ENCODE data around the gene SRMS. TPM values are rescaled to one million over a fixed set of nuclear protein-coding genes. Genes with fewer than 3 reads are reported as not detected.

SRMS gene
- total RNA-seq, 1 donor from 2014 or later = not detected

DNA sequence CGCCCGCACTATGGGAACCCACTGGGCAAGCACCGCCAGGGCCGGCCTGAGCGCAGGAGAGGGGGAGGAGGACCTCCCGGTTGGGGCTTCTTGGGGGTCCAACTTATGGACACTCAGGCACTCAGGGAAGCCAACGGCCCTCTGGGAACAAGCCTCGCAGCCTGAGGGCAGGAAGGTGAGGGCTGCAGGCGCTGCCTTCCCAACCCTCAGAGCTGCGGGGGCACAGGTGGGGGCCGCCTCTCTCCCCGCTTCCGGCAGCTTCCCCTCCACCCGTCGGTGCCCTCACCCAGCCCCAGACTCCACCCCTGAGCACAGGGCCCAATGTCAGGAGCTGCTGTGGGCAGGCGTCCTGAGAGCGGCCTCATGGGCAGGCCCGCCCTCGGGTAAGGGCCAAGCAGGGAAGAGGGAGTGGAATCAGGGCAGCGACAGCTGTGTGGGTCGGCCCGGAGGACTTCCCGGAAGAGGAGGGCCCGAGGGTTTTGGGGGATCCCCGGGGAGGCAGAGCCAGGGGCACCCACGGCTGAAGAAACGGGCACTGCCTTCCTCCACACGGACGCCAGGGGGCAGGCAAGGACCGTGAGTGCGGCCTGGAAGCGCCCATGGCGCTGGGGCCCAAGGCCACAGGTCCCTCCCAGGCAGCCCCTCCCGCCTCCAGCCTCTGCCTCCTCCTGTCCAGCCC, 9.9 kb downstream of the SRMS start:
- DNase-seq = peak; percentile 39

- no peak for DNase-seq
Measured at GRCh38 chr20:63536997-63537524, 10.5 kb downstream of the SRMS start, which contains the start of gene PTK6. Gene PTK6, minus strand, starts transcription at chr20:63537376. Its CDS starts 62 bp downstream, at chr20:63537314.

DNA sequence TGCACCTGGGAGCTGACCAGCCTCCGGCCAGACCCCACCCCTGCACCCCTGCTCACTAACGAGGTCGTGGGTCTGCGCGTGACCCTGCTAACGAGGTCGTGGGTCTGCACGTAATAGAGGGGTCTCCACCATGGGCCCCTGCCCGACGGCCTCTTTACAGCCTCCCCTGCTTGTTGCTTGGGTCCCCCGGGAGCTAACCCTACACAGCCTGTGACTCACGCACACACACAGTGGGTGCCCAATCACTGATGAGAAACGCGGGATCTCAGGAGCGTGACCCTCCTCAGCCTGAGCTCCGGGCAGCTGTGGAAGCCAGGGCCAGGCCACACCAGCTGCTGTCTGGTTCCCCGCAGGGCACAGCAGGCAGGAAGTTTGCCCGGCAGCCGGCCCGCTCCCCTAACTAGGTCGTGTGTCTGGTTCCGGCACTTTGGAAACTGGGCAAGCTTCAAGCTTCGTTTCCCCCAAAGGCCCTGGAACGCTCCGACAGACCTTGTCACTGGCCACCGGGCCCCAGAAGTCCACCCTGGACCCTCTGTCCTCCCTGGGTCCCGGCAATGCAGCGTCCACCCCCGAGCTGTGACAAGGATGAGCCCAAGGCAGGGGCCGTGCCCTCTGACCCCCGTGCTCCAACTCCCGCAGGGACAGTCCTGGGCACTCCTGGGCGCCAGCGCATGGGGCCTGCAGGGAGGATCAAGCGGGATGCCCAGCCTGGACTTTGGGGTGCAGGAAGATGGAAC, 11.1 kb downstream of the SRMS start:
- DNase-seq = no peak

- no peak for DNase-seq
Measured at GRCh38 chr20:63534831-63535651, 12.5 kb downstream of the SRMS start.

DNA sequence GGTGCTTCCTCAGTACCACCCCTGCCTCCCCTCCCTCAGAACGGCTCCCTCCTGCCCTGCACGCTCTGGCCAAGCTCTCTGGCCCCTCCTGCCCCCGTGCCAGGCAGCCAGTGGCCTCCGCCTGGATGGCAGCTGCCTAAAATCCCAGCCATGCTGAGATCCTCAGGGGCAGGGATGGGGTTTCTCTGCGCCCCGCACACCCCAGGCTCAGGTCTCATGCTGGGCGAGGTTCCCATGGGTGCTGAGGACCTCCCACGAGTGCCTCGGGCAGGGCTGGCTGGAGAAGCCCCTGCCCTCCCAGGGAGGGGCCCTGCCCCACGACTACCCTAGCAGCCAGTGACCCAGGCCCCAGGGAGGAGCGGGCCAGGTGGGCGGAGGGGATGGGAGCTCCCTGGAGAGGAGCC, 13.1 kb downstream of the SRMS start:
- DNase-seq = no peak

- no peak for DNase-seq
Measured at GRCh38 chr20:63533871-63534393, 13.6 kb downstream of the SRMS start.

DNA sequence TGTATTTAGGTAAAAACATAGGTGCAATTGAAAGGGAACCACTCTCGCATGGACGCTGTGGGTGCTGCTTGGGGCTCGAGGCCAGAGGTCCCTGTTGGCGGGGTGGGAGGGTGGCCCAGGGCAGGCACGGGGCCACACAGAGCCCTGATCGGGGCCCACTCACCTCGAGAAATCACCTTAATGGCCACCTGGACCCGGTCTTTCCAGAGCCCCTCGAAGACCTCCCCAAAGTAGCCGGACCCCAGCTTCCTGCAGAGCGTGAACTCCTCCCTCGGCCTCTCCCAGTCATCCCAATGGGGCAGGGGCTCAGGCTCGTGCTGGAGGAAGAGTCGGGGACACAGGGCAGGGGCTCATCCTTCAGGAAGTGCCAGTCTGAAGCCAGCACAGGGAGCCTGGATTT, 14.2 kb downstream of the SRMS start:
- DNase-seq = no peak

- DNase-seq = no peak
Measured at GRCh38 chr20:63532449-63532971, 15.0 kb downstream of the SRMS start.

- no peak for DNase-seq
Measured at GRCh38 chr20:63531686-63532448, 15.7 kb downstream of the SRMS start.

DNA sequence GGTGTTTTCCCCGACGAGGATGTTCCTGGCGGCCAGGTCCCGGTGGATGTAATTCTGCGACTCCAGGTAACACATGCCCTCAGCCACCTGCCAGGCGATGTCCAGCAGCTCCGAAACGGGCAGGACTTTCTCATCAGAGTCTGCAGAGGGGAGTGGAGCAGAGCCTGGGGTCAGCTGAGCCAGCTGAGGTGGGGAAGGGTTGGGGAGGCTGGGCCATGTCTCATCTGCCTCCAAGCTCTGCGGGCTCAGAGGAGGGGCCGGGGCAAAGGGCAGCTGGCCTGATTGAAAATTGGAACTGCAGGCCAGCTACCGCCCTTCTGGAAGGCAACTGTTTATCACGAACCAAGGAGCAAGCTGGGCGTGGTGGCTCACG, 16.8 kb downstream of the SRMS start:
- DNase-seq = no peak

- no peak for DNase-seq
Measured at GRCh38 chr20:63529861-63530787, 17.4 kb downstream of the SRMS start.

DNA sequence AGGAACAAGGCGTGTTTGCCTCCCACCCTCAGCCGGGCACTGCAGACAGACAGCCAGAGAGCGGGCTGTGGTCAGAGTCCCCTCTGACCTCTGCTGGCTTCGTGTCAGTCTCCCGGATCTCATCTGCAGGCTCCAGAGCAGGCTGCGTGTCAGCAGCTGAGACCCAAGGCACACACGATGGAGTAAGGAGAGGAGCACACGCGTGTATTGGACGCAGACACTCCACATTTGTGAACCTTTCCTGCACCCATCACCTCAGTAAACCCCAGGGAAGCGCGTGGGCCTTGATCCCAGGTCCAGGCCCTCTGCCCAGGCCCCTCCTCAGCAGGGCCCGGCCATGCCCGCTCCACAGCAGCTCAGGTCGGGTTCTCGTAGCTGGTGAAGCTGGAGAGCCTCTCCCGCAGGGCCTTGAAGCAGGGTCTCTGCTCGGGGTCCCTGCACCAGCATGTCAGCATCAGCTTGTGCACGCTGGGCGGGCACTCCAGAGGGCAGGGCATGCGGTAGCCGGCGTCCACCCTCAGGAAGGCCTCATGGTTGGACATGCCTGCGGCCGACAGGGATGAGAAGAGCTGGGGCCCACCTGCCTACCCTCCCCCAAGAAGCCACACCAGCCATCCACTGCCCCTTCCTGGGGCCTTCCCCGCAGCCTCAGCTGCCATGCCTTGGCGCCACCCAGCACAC, 18.2 kb downstream of the SRMS start:
- no peak for DNase-seq

DNA sequence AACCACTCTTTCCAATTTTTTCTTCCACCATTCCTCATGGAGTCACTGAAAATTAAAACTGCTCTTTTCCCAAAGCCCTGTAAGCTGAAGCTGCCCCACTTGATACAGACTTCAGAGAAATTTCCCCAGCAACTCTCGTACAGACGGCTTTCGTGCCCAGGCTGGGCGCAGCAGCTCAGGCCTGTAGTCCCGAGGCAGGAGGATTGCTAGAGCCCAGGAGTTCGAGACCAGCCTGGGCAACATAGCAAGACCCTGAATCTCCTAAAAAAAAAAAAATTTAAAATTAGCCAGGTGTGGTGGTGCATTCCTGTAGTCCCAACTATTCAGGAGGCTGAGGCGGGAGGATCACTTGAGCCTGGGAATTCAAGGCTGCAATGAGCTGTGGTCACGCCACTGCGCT, 20.4 kb downstream of the SRMS start:
- no peak for DNase-seq

DNA sequence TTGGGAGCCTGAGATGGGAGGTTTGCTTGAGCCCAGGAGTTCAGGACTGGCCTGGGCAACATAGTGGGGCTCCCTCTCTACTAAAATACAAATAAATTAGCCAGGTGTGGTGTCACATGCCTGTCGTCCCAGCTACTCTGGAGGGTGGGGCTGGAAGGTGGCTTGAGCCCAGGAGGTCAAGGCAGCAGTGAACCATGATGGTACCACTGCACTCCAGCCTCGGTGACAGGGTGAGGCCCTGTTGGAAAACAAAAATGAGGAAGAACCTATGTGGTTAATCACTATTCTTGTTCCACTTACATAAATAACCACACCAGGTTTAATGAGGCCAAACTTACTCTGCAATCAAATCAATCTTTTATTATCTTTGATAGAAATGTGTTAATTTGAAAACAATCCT, 21.6 kb downstream of the SRMS start:
- no peak for DNase-seq

DNA sequence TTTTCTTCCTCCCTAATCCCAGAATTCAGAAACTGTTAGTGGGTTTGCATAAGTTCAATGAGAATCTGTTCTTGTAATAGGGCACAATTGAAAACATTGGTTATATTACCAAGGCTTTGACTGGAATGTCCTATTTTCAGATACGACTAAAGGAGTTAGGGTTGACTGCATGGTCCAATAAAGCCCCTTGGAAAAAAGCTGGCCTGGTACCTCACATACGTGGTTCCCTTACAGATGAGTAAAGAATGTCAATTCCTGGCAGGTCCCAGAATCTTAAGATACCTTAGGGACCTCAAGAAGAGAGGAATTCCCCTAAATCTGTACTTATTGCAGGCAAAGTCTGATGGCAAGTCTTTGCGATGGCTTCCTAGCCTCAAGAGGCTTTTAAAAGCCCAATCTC, 22.4 kb downstream of the SRMS start:
- no peak for DNase-seq

GRCh38 chr20:63522981-63523611, 24.5 kb downstream of the SRMS start:
- DNase-seq = no peak

GRCh38 chr20:63522091-63522868, 25.3 kb downstream of the SRMS start:
- DNase-seq = no peak

DNA sequence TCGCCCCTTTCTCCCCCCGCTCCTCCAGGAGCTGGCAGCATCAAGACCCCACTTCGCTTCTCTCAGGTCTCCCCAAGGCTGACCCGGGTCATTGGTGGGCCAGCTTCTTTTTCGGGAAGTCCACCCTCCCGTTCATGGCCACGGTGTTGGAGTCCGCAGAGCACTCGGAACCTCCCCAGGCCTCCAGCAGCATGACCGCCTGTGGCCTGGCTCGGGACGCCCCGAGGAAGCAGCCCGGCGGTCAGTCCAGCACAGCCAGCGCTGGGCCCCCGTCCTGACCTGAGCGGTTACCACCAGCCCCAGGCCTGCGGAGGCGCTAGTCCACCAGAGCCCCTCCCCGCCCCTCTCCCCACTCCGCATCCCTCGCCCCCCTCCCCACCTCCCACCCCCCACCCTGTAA, 25.9 kb downstream of the SRMS start:
- DNase-seq = no peak

All from occipital lobe (tissue), 2 donors.